H1 (cell line): ENCODE results near the gene MEIS2. TPM values are rescaled to one million over a fixed set of nuclear protein-coding genes. Genes with fewer than 3 reads are reported as not detected.

Experiments used
- ATF3 ChIP-seq: IDR thresholded peaks from 2 replicates; pipeline ENCODE4 v1.6.1; 2011; ENCODE audit warnings: low read depth, mild to moderate bottlenecking, low read length; ENCODE audit not compliant: insufficient read depth
- CEBPB ChIP-seq: IDR thresholded peaks from 2 replicates; pipeline ENCODE4 v1.6.1; 2012; ENCODE audit warnings: low read depth, low read length
- CHD7 ChIP-seq: fragments of 300-600 bp; sonication (generic); IDR thresholded peaks from 2 replicates; pipeline ENCODE4 v1.7.1; 2012; ENCODE audit warnings: low read length, moderate library complexity, mild to moderate bottlenecking, inconsistent platforms; ENCODE audit not compliant: insufficient replicate concordance
- SIX5 ChIP-seq: IDR thresholded peaks from 2 replicates; pipeline ENCODE4 v1.6.1; 2011; ENCODE audit warnings: mild to moderate bottlenecking, low read depth, low read length
- SP1 ChIP-seq: IDR thresholded peaks from 2 replicates; pipeline ENCODE4 v1.6.1; 2011; ENCODE audit warnings: low read depth, low read length
- SP4 ChIP-seq: IDR thresholded peaks from 2 replicates; pipeline ENCODE4 v1.6.1; 2012; ENCODE audit warnings: low read length, inconsistent platforms
- TCF12 ChIP-seq: IDR thresholded peaks from 2 replicates; pipeline ENCODE4 v1.6.1; 2011; ENCODE audit warnings: low read depth, mild to moderate bottlenecking, low read length
- TEAD4 ChIP-seq: IDR thresholded peaks from 2 replicates; pipeline ENCODE4 v1.6.1; 2012; ENCODE audit warnings: low read depth, low read length, inconsistent platforms, mixed read lengths
- polyA plus RNA-seq, 7 experiments: library from polyadenylated mRNA; depleted of rRNA in 3 of 7; stranded (reverse) in 5 of 7; unstranded in 2 of 7; fragments of >200 nt in 5 of 7; fragments of 200-250 nt in 2 of 7; gene quantifications; 1 replicate in 5 of 7; 2 replicates in 1 of 7; 4 replicates in 1 of 7; pipeline versions ENCODE4 v1.2.1 to v1.2.3, GENCODE V29; 2011 to 2013; ENCODE audit warnings: missing spikeins in 2 of 7, mixed read lengths in 2 of 7
- total RNA-seq: library from RNA; stranded (reverse); fragmentation: NEBNext Ultra II Directional; extraction: Animal tissue kit (Norgen Biotek cat#: 25700); gene quantifications from 2 replicates; pipeline ENCODE4 v1.2.1, GENCODE V29; 2021

The MEIS2 gene
- total and polyA plus RNA-seq, 2 of the 8 experiments (the other 6 are each of a cell fraction or from before 2014, with no cell fraction given), result 0.22 to 1.2 TPM

GRCh38 chr15:37046876-37047614 lies 53.3 kb downstream of the MEIS2 start (continued):
- peak; percentile 46 for TF ChIP-seq CHD7
- peak; percentile 58; the same call in 1 of the 2 replicates for TF ChIP-seq CEBPB
- TF ChIP-seq SP1, result 0 out of 2 replicates have a peak, but pooled peaks have one; percentile 33
- peak; percentile 86 for TF ChIP-seq TEAD4
- TF ChIP-seq TCF12, result 0 out of 2 replicates have a peak, but pooled peaks have one; percentile 17
- no peak for TF ChIP-seq SIX5
- TF ChIP-seq ATF3, result no peak
- no peak for TF ChIP-seq SP4
- TF ChIP-seq, all 59 proteins: peak for 5
